OCI-LY7 (cell line): ENCODE results near the gene NDC80. TPM values are rescaled to one million over a fixed set of nuclear protein-coding genes. Genes with fewer than 3 reads are reported as not detected.

Source experiments
- BruUV-seq: library from RNA; stranded (reverse); fragments of 400-500 nt; replicated peaks from 2 replicates; lab custom pipeline; 2021; lab: Mats Ljungman, UMichigan
- CTCF ChIA-PET: fragments of 300-600 bp; sonication (Branson Sonifier 250); formaldehyde crosslinking; loops from one replicate; lab custom pipeline; 2022; ENCODE audit warnings: antibody characterized with exemption; ENCODE audit not compliant: unreplicated experiment; lab: Charles Lee
- POLR2A ChIA-PET: fragments of 300-600 bp; sonication (Branson Sonifier 250); formaldehyde crosslinking; loops from one replicate; lab custom pipeline; 2022; ENCODE audit warnings: antibody characterized with exemption; lab: Charles Lee
- DNase-seq: peaks from one replicate; pipeline ENCODE4 v3.0.0-alpha.2; 2015; ENCODE audit warnings: low spot score
- H2AFZ ChIP-seq: fragments of 200-600 bp; sonication (generic), shearing (Covaris generic); 2 replicates; pipeline ENCODE4 v1.6.1; 2014; ENCODE audit warnings: mild to moderate bottlenecking, antibody characterized with exemption, low read length, moderate library complexity
- H3K27ac ChIP-seq: fragments of 200-600 bp; sonication (generic); 2 replicates; pipeline ENCODE4 v1.5.1; 2014; ENCODE audit warnings: mixed run types, low read depth, mild to moderate bottlenecking, moderate library complexity, low read length, inconsistent platforms; ENCODE audit not compliant: poor library complexity, severe bottlenecking
- H3K36me3 ChIP-seq: fragments of 200-600 bp; sonication (generic); 2 replicates; pipeline ENCODE4 v1.6.1; 2014; ENCODE audit warnings: mild to moderate bottlenecking, antibody characterized with exemption, low read length, moderate library complexity, mixed read lengths; ENCODE audit not compliant: insufficient read depth
- H3K4me1 ChIP-seq: fragments of 200-600 bp; sonication (generic); 2 replicates; pipeline ENCODE4 v1.5.1; 2014; ENCODE audit warnings: mild to moderate bottlenecking, low read length; ENCODE audit not compliant: insufficient read depth, poor library complexity, severe bottlenecking
- H3K4me2 ChIP-seq: fragments of 200-600 bp; sonication (generic); 2 replicates; pipeline ENCODE4 v1.6.1; 2014; ENCODE audit warnings: mild to moderate bottlenecking, low read length
- H3K4me3 ChIP-seq: fragments of 200-600 bp; sonication (generic); 2 replicates; pipeline ENCODE4 v1.5.1; 2014; ENCODE audit warnings: mild to moderate bottlenecking, low read depth, low read length; ENCODE audit not compliant: poor library complexity, severe bottlenecking
- H3K79me2 ChIP-seq: fragments of 200-600 bp; sonication (generic); 2 replicates; pipeline ENCODE4 v1.6.1; 2016; ENCODE audit warnings: low read depth, mild to moderate bottlenecking, low read length, moderate library complexity, mixed read lengths; ENCODE audit not compliant: insufficient read depth
- H3K9me2 ChIP-seq: fragments of 200-600 bp; sonication (generic); 2 replicates; pipeline ENCODE4 v1.6.1; 2016; ENCODE audit warnings: mild to moderate bottlenecking, low read length, mixed read lengths; ENCODE audit not compliant: insufficient read depth
- H3K9me3 ChIP-seq: fragments of 200-600 bp; sonication (generic); 2 replicates; pipeline ENCODE4 v1.6.1; 2014; ENCODE audit warnings: mild to moderate bottlenecking, mixed run types, low read length, mixed read lengths
- H4K20me1 ChIP-seq: fragments of 200-600 bp; sonication (generic); 2 replicates; pipeline ENCODE4 v1.6.1; 2014; ENCODE audit warnings: mild to moderate bottlenecking, antibody characterized with exemption, low read length, moderate library complexity, mixed read lengths; ENCODE audit not compliant: insufficient read depth
- CTCF ChIP-seq: fragments of 200-600 bp; sonication (generic); conservative IDR thresholded peaks from 2 replicates; pipeline ENCODE4 v1.5.1; 2014; ENCODE audit warnings: mild to moderate bottlenecking, antibody characterized with exemption, low read length, moderate library complexity, mixed read lengths
- EZH2phosphoT487 ChIP-seq: fragments of 200-600 bp; sonication (generic); IDR thresholded peaks from 2 replicates; pipeline ENCODE4 v1.6.1; 2018; ENCODE audit warnings: low read depth, borderline replicate concordance, mild to moderate bottlenecking, mixed run types, antibody characterized with exemption, low read length, moderate library complexity, mixed read lengths
- intact Hi-C: fragments of 100-400 bp; cut with micrococcal nuclease; formaldehyde crosslinking; loops from one replicate; pipeline ENCODE4 v1.10.0; 2022; ENCODE audit not compliant: unreplicated experiment
- total RNA-seq, 2 experiments: library from RNA; depleted of rRNA in 1 of 2; stranded (reverse); fragments of >200 nt in 1 of 2; shearing (Covaris generic) in 1 of 2; gene quantifications; 2 replicates each; pipeline ENCODE4 v1.2.3, GENCODE V29; 2014 to 2022

The NDC80 gene
- total RNA-seq, 2 experiments from 2014 or later: 91.1 to 105 TPM

- no peaks in the 10 kb centered on the region for H4K20me1 ChIP-seq
- POLR2A ChIA-PET: interaction anchor here (0.5 to 1.2 kb wide), 4 partner anchors 16 to 504 kb away, joined by 3 to 4 read pairs (median 3); no protein-coding TSS in a partner anchor
- no peak for TF ChIP-seq CTCF
- TF ChIP-seq EZH2phosphoT487: no peak
- H3K4me3 ChIP-seq: no peak overlapping the region
- 0 out of 2 replicates have a peak, but pooled peaks cover 5% of the 10 kb centered on the region for H3K79me2 ChIP-seq
- BruUV-seq: no TSS peak
- DNase-seq: no peak
- CTCF ChIA-PET: no interaction called here
- no peak overlapping the region for H3K27ac ChIP-seq
- peaks cover 13% of the 10 kb centered on the region for H3K4me1 ChIP-seq
- H2AFZ ChIP-seq: no peak overlapping the region
- intact Hi-C loops: loop anchor here (5.0 to 10.0 kb wide), 2 partner anchors 125 to 143 kb away; no protein-coding TSS in a partner anchor
- no peaks in the 10 kb centered on the region for H3K9me3 ChIP-seq
- peaks cover 93% of the 10 kb centered on the region for H3K36me3 ChIP-seq
- no peak overlapping the region for H3K4me2 ChIP-seq
- H3K9me2 ChIP-seq: no peaks in the 10 kb centered on the region
Observed at GRCh38 chr18:2609604-2610003, 38.2 kb downstream of the NDC80 start.

- POLR2A ChIA-PET: no interaction called here
- no peak for TF ChIP-seq CTCF
- TF ChIP-seq EZH2phosphoT487: no peak
- no peaks in the 10 kb centered on the region for H4K20me1 ChIP-seq
- no peak overlapping the region for H2AFZ ChIP-seq
- H3K9me2 ChIP-seq: no peaks in the 10 kb centered on the region
- no peak overlapping the region for H3K4me3 ChIP-seq
- H3K36me3 ChIP-seq: peaks cover 93% of the 10 kb centered on the region
- no peak overlapping the region for H3K27ac ChIP-seq
- 0 out of 2 replicates have a peak, but pooled peaks cover 5% of the 10 kb centered on the region for H3K79me2 ChIP-seq
- H3K4me2 ChIP-seq: no peak overlapping the region
- peaks cover 4% of the 10 kb centered on the region for H3K4me1 ChIP-seq
- CTCF ChIA-PET: no interaction called here
- intact Hi-C loops: no loop called here
- no peaks in the 10 kb centered on the region for H3K9me3 ChIP-seq
- DNase-seq: no peak
- BruUV-seq: no TSS peak
Observed at GRCh38 chr18:2610549-2610948, 39.2 kb downstream of the NDC80 start.

- POLR2A ChIA-PET: interaction anchor here (0.9 kb wide), 1 partner anchor 23 kb away, joined by 5 read pairs; no protein-coding TSS in a partner anchor
- DNase-seq: no peak
- no peak overlapping the region for H3K4me2 ChIP-seq
- no TSS peak for BruUV-seq
- no peak overlapping the region for H3K4me3 ChIP-seq
- no peak overlapping the region for H2AFZ ChIP-seq
- no peaks in the 10 kb centered on the region for H3K9me3 ChIP-seq
- H3K36me3 ChIP-seq: peaks cover 95% of the 10 kb centered on the region
- no peak overlapping the region for H3K27ac ChIP-seq
- CTCF ChIA-PET: no interaction called here
- no peaks in the 10 kb centered on the region for H3K4me1 ChIP-seq
- no peaks in the 10 kb centered on the region for H3K9me2 ChIP-seq
- intact Hi-C loops: no loop called here
- no peaks in the 10 kb centered on the region for H4K20me1 ChIP-seq
- no peaks in the 10 kb centered on the region for H3K79me2 ChIP-seq
- TF ChIP-seq CTCF (no peak), EZH2phosphoT487 (no peak)
Observed at GRCh38 chr18:2612996-2613395, 41.6 kb downstream of the NDC80 start.
